HepG2 (cell line): ENCODE measurements around the gene CKB. TPM values are rescaled to one million over a fixed set of nuclear protein-coding genes. Genes with fewer than 3 reads are reported as not detected.

ENCODE experiments used
- ATAC-seq: fragments of 200-7000 bp; cut with Tn5 transposase; 3 replicates; pipeline ENCODE4 v1.9.1; 2020; ENCODE audit warnings: mild to moderate bottlenecking, moderate library complexity
- BruUV-seq: library from RNA; stranded (reverse); fragments of 400-500 nt; replicated peaks from 2 replicates; lab custom pipeline; 2021; lab: Mats Ljungman, UMichigan
- CTCF ChIA-PET: fragments of 300-600 bp; formaldehyde crosslinking; extraction: SDS; loops from one replicate; lab custom pipeline; 2021; ENCODE audit warnings: low total read pairs, inconsistent platforms, low intra/inter-chr PET ratio; lab: Yijun Ruan, JAX
- POLR2A ChIA-PET: fragments of 350-600 bp; sonication (Branson Sonifier 250); formaldehyde crosslinking; loops from one replicate; lab custom pipeline; 2020; ENCODE audit warnings: antibody characterized with exemption, inconsistent platforms; lab: Yijun Ruan, JAX
- DNase-seq: peaks from one replicate; pipeline ENCODE4 v3.0.0-alpha.2; 2015; ENCODE audit warnings: low spot score
- FAIRE-seq: peaks from 3 replicates; lab custom pipeline; 2011; peaks lifted over from hg19 to GRCh38; lab: Jason Lieb, UNC
- H2AFZ ChIP-seq: one replicate; pipeline ENCODE4 v1.6.1; 2011; ENCODE audit warnings: low read length, inconsistent platforms
- H3K27ac ChIP-seq: fragments of 300-600 bp; 3 replicates; pipeline ENCODE4 v1.8.0; 2011; ENCODE audit warnings: mixed run types, mild to moderate bottlenecking, mixed read lengths, low read length, inconsistent platforms; ENCODE audit not compliant: insufficient read depth; ENCODE audit errors: extremely low read length
- H3K27me3 ChIP-seq, 2 experiments: fragments of 200-600 bp in 1 of 2; 2 replicates in 1 of 2; 3 replicates in 1 of 2; pipeline versions ENCODE4 v1.6.0 to v1.8.0; 2011; ENCODE audit warnings: low read length in 2 of 2, mild to moderate bottlenecking in 2 of 2, moderate library complexity in 2 of 2, inconsistent platforms in 1 of 2; ENCODE audit not compliant: insufficient read depth in 2 of 2, control insufficient read depth in 1 of 2
- H3K36me3 ChIP-seq, 2 experiments: fragments of 200-600 bp in 1 of 2; replicated peaks in 1 of 2; 2 replicates in 1 of 2; 3 replicates in 1 of 2; pipeline versions ENCODE4 v1.5.1 to v1.8.0; 2011; ENCODE audit warnings: low read length in 2 of 2, inconsistent platforms in 1 of 2; ENCODE audit not compliant: insufficient read depth in 2 of 2, control insufficient read depth in 1 of 2
- H3K4me1 ChIP-seq: 2 replicates; pipeline ENCODE4 v1.5.1; 2012; ENCODE audit warnings: low read length, inconsistent platforms; ENCODE audit not compliant: insufficient read depth
- H3K4me2 ChIP-seq: 2 replicates; pipeline ENCODE4 v1.6.0; 2011; ENCODE audit warnings: low read depth, low read length, inconsistent platforms
- H3K4me3 ChIP-seq, 3 experiments: fragments of 200-600 bp in 1 of 3; sonication (generic), shearing (Covaris generic) in 1 of 3; replicated peaks in 1 of 3; 2 replicates each; pipeline ENCODE4 v1.5.1; 2011 to 2016; ENCODE audit warnings: low read length in 3 of 3, inconsistent platforms in 2 of 3, low read depth in 2 of 3, mild to moderate bottlenecking in 2 of 3, control low read depth in 1 of 3, mixed read lengths in 1 of 3; ENCODE audit not compliant: insufficient read depth in 1 of 3
- H3K79me2 ChIP-seq: one replicate; pipeline ENCODE4 v1.6.1; 2011; ENCODE audit warnings: low read length, inconsistent platforms; ENCODE audit not compliant: insufficient read depth
- H3K9ac ChIP-seq: 2 replicates; pipeline ENCODE4 v1.6.0; 2011; ENCODE audit warnings: mild to moderate bottlenecking, low read depth, low read length, inconsistent platforms; ENCODE audit not compliant: insufficient read depth
- H3K9me3 ChIP-seq: 2 replicates; pipeline ENCODE4 v1.5.1; 2012; ENCODE audit warnings: mild to moderate bottlenecking, low read length
- H4K20me1 ChIP-seq: 2 replicates; pipeline ENCODE4 v1.6.0; 2011; ENCODE audit warnings: inconsistent platforms, mild to moderate bottlenecking, low read length, moderate library complexity; ENCODE audit not compliant: insufficient read depth
- ATRX ChIP-seq: sonication (generic); formaldehyde crosslinking; IDR thresholded peaks from 2 replicates; pipeline ENCODE4 v1.4.0; 2020; ENCODE audit warnings: missing genetic modification reagents, borderline replicate concordance
- E2F1 ChIP-seq: sonication (generic); formaldehyde crosslinking; IDR thresholded peaks from 2 replicates; pipeline ENCODE4 v1.5.0; 2020; ENCODE audit warnings: missing genetic modification reagents
- FOXP1 ChIP-seq, 2 experiments: fragments of 450-650 bp in 1 of 2; IDR thresholded peaks; 2 replicates each; pipeline ENCODE4 v1.6.1; 2017 to 2018; ENCODE audit warnings: antibody characterized with exemption in 1 of 2
- HNRNPUL1 ChIP-seq: fragments of 200-400 bp; formaldehyde crosslinking; IDR thresholded peaks from 2 replicates; pipeline ENCODE4 v1.6.1; 2017; ENCODE audit warnings: low read depth, mild to moderate bottlenecking, low read length, moderate library complexity
- JUND ChIP-seq: sonication (generic); formaldehyde crosslinking; IDR thresholded peaks from 2 replicates; pipeline ENCODE4 v1.8.0; 2022; ENCODE audit warnings: mild to moderate bottlenecking, missing genetic modification reagents
- NFRKB ChIP-seq: fragments of 450-650 bp; IDR thresholded peaks from 2 replicates; pipeline ENCODE4 v1.6.1; 2017
- RNF2 ChIP-seq: fragments of 450-650 bp; conservative IDR thresholded peaks from 2 replicates; pipeline ENCODE4 v1.6.1; 2016; ENCODE audit warnings: low read depth
- RORA ChIP-seq: sonication (generic); formaldehyde crosslinking; IDR thresholded peaks from 2 replicates; pipeline ENCODE4 v1.5.0; 2020; ENCODE audit warnings: mild to moderate bottlenecking, missing genetic modification reagents, moderate library complexity
- ZFX ChIP-seq: sonication (generic); formaldehyde crosslinking; IDR thresholded peaks from 2 replicates; pipeline ENCODE4 v1.4.0; 2020; ENCODE audit warnings: mild to moderate bottlenecking, low read depth, missing genetic modification reagents, moderate library complexity
- ZNF292 ChIP-seq: sonication (generic); formaldehyde crosslinking; IDR thresholded peaks from 2 replicates; pipeline ENCODE4 v1.8.1; 2022; ENCODE audit warnings: mild to moderate bottlenecking, low read depth, missing genetic modification reagents, borderline replicate concordance
- ZNF556 ChIP-seq: sonication (generic); formaldehyde crosslinking; IDR thresholded peaks from 2 replicates; pipeline ENCODE4 v1.4.0; 2020; ENCODE audit warnings: mild to moderate bottlenecking, missing genetic modification reagents, borderline replicate concordance
- ZNF776 ChIP-seq: sonication (generic); formaldehyde crosslinking; IDR thresholded peaks from 2 replicates; pipeline ENCODE4 v1.4.0; 2020; ENCODE audit warnings: mild to moderate bottlenecking, missing genetic modification reagents
- ZNF83 ChIP-seq: sonication (generic); formaldehyde crosslinking; IDR thresholded peaks from 2 replicates; pipeline ENCODE4 v1.4.0; 2020; ENCODE audit warnings: missing genetic modification reagents, mild to moderate bottlenecking, borderline replicate concordance
- ZSCAN30 ChIP-seq: sonication (generic); formaldehyde crosslinking; IDR thresholded peaks from 2 replicates; pipeline ENCODE4 v1.5.0; 2020; ENCODE audit warnings: mild to moderate bottlenecking, missing genetic modification reagents
- WGBS: methylation state at CpG from one replicate; pipeline ENCODE4 v1.1.6; 2017; ENCODE audit warnings: low lambda C conversion rate; 5-methylcytosine and 5-hydroxymethylcytosine counted together
- in situ Hi-C: cut with HindIII; loops from 2 replicates; pipeline ENCODE4 v1.10.0; 2017; ENCODE audit warnings: low pct_unique_long_range_greater_than_20kb; ENCODE audit not compliant: extremely low pct_ligation_motif_present
- intact Hi-C: fragments of 100-400 bp; cut with micrococcal nuclease; formaldehyde crosslinking; loops from one replicate; pipeline ENCODE4 v1.10.0; 2022; ENCODE audit not compliant: unreplicated experiment
- polyA plus RNA-seq, 8 experiments: library from polyadenylated mRNA; depleted of rRNA in 3 of 8; stranded (reverse) in 7 of 8; unstranded in 1 of 8; fragments of >200 nt; fragmentation: Illumina TruSeq in 4 of 8; extraction: Trizol in 4 of 8; gene quantifications; 2 replicates each; pipeline versions ENCODE4 v1.2.1 to v1.2.3, GENCODE V29; 2011 to 2016; ENCODE audit warnings: low read depth in 4 of 8, missing spikeins in 1 of 8, mixed read lengths in 1 of 8; ENCODE audit not compliant: insufficient read depth in 1 of 8
- total RNA-seq, 5 experiments: library from RNA; depleted of rRNA; stranded (reverse); fragments of >200 nt; fragmentation: Illumina TruSeq; extraction: Trizol; gene quantifications; 2 replicates each; pipeline ENCODE4 v1.2.3, GENCODE V29; 2016; ENCODE audit warnings: low read depth in 1 of 5
- TF ChIP-seq, protein P1 (sequence below): sonication (generic); formaldehyde crosslinking; IDR thresholded peaks from 2 replicates; pipeline ENCODE4 v1.4.0; 2020; ENCODE audit warnings: missing genetic modification reagents, borderline replicate concordance

The CKB gene
- total and polyA plus RNA-seq, 2 of the 13 experiments (the other 11 are each of a cell fraction or from before 2014, with no cell fraction given) = 82.3 to 217 TPM

GRCh38 chr14:103502877-103503276 is 19.8 kb downstream of the CKB start:
- no peaks in the 10 kb centered on the region for H3K9me3 ChIP-seq
- no peak overlapping the region for H3K9ac ChIP-seq
- POLR2A ChIA-PET = no interaction called here
- intact Hi-C loops = loop anchor here (5.0 kb wide), 1 partner anchor 1196 kb away; the partner anchor contains the start of gene MOK
- CTCF ChIA-PET = no interaction called here
- no peak overlapping the region for H3K4me3 ChIP-seq
- DNase-seq (no peak), FAIRE-seq (no peak), ATAC-seq (no peak)
- no peak overlapping the region for H3K27ac ChIP-seq
- H3K4me1 ChIP-seq = peaks cover 8% of the 10 kb centered on the region
- in situ Hi-C loops = loop anchor here (5.0 kb wide), 1 partner anchor 44 kb away; no protein-coding TSS in a partner anchor
- H3K79me2 ChIP-seq = no peaks in the 10 kb centered on the region
- 97% methylated on average over 18 of the region's 18 CpGs for WGBS
- TF ChIP-seq JUND (CRISPR knock-in tag) (no peak), ZNF556 (no peak), ZSCAN30 (CRISPR knock-in tag) (no peak), RORA (CRISPR knock-in tag) (no peak), ATRX (no peak), ZNF83 (CRISPR knock-in tag) (no peak), ZNF292 (CRISPR knock-in tag) (no peak), FOXP1 (IDR thresholded peaks at IDR 0.05) (no peak), FOXP1 (CRISPR knock-in tag; IDR thresholded peaks at IDR 0.05) (no peak), ZFX (CRISPR knock-in tag) (no peak), ZNF776 (no peak), HNRNPUL1 (no peak), NFRKB (no peak), E2F1 (CRISPR knock-in tag) (no peak), RNF2 (no peak)
- TF ChIP-seq, protein P1, sequence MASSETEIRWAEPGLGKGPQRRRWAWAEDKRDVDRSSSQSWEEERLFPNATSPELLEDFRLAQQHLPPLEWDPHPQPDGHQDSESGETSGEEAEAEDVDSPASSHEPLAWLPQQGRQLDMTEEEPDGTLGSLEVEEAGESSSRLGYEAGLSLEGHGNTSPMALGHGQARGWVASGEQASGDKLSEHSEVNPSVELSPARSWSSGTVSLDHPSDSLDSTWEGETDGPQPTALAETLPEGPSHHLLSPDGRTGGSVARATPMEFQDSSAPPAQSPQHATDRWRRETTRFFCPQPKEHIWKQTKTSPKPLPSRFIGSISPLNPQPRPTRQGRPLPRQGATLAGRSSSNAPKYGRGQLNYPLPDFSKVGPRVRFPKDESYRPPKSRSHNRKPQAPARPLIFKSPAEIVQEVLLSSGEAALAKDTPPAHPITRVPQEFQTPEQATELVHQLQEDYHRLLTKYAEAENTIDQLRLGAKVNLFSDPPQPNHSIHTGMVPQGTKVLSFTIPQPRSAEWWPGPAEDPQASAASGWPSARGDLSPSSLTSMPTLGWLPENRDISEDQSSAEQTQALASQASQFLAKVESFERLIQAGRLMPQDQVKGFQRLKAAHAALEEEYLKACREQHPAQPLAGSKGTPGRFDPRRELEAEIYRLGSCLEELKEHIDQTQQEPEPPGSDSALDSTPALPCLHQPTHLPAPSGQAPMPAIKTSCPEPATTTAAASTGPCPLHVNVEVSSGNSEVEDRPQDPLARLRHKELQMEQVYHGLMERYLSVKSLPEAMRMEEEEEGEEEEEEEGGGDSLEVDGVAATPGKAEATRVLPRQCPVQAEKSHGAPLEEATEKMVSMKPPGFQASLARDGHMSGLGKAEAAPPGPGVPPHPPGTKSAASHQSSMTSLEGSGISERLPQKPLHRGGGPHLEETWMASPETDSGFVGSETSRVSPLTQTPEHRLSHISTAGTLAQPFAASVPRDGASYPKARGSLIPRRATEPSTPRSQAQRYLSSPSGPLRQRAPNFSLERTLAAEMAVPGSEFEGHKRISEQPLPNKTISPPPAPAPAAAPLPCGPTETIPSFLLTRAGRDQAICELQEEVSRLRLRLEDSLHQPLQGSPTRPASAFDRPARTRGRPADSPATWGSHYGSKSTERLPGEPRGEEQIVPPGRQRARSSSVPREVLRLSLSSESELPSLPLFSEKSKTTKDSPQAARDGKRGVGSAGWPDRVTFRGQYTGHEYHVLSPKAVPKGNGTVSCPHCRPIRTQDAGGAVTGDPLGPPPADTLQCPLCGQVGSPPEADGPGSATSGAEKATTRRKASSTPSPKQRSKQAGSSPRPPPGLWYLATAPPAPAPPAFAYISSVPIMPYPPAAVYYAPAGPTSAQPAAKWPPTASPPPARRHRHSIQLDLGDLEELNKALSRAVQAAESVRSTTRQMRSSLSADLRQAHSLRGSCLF (CRISPR knock-in tag) = no peak
- H4K20me1 ChIP-seq = no peaks in the 10 kb centered on the region
- no peak overlapping the region for H2AFZ ChIP-seq
- peaks cover 22 to 53% of the 10 kb centered on the region in 2 experiments for H3K36me3 ChIP-seq
- H3K4me2 ChIP-seq = no peak overlapping the region
- H3K27me3 ChIP-seq = no peaks in the 10 kb centered on the region
- BruUV-seq = no TSS peak
